ENCODE measurements around the gene BAG5. TPM values are rescaled to one million over a fixed set of nuclear protein-coding genes. Genes with fewer than 3 reads are reported as not detected.

BAG5 gene
- total and polyA plus RNA-seq, 7 donors: 13.2 to 27.1 (median 18.6) TPM

- Histone ChIP-seq H3K9me3 (no peaks in the 10 kb centered on the region), H3K36me3 (peaks cover 0 to 12% (median 2%) of the 10 kb centered on the region in 4 donors), H3K27ac (no peak overlapping the region), H3K27me3 (no peaks in the 10 kb centered on the region), H3K4me1 (peaks cover 0 to 17% (median 13%) of the 10 kb centered on the region in 4 donors), H3K4me3 (no peak overlapping the region)
- no peak for DNase-seq
- TF ChIP-seq CTCF (IDR thresholded peaks at IDR 0.05) (no peak), POLR2AphosphoS5 (IDR thresholded peaks at IDR 0.05) (no peak)
- intact Hi-C loops (cut with DNase I): no loop called here
- 86 to 89% methylated on average over 8 of the region's 8 CpGs for WGBS, 2 donors
These were observed 6.5 kb upstream of the BAG5 start for GRCh38 chr14:103568952-103569351.

- no peak for DNase-seq
- Histone ChIP-seq H3K4me1 (peaks cover 0 to 50% (median 45%) of the 10 kb centered on the region in 4 donors), H3K27ac (peak overlapping the region; percentile 91 to 98 (median 96)), H3K4me3 (peak overlapping the region; percentile 68 to 95 (median 92)), H3K27me3 (no peaks in the 10 kb centered on the region), H3K36me3 (peaks cover 0 to 18% (median 4%) of the 10 kb centered on the region in 4 donors), H3K9me3 (no peaks in the 10 kb centered on the region)
- TF ChIP-seq POLR2A (IDR thresholded peaks at IDR 0.05) (no peak), EP300 (IDR thresholded peaks at IDR 0.05) (no peak), POLR2AphosphoS5 (IDR thresholded peaks at IDR 0.05) (no peak), CTCF (IDR thresholded peaks at IDR 0.05) (no peak)
- intact Hi-C loops (cut with DNase I): no loop called here
- 38 to 64% methylated on average over 21 of the region's 21 CpGs for whole genome bisulfite sequencing, 2 donors
These were observed 1.5 kb upstream of the BAG5 start for GRCh38 chr14:103563844-103564505.

DNA sequence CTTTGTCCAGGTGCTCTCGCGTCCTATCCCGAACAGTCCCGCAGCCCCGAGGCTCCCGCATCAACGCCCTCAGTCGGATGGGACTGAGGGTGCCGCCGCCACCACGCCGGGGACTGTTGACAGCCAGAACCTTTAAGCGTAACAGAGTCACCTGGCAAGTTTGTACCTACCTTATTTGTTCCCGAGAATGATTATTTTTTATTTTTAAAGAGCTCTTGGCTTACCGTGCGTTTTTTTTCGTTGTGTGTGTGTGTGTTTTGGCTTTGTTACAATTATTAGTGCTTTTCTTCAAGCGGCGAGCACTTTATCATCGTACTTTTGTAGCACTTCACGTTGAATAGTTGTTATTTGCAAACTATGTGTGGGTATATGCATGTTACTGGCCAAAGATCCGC lies 766 bp upstream of the BAG5 start:
- peak overlapping the region; percentile 68 to 95 (median 92) for H3K4me3 ChIP-seq
- DNase-seq: no peak
- H3K36me3 ChIP-seq: peaks cover 0 to 24% (median 4%) of the 10 kb centered on the region in 4 donors
- H3K9me3 ChIP-seq: no peaks in the 10 kb centered on the region
- intact Hi-C loops (cut with DNase I): no loop called here
- TF ChIP-seq EP300 (IDR thresholded peaks at IDR 0.05) (no peak), POLR2AphosphoS5 (IDR thresholded peaks at IDR 0.05) (no peak), CTCF (IDR thresholded peaks at IDR 0.05) (no peak), POLR2A (IDR thresholded peaks at IDR 0.05) (no peak)
- WGBS, 2 donors: 0 to 1% methylated on average over 22 of the region's 22 CpGs
- H3K4me1 ChIP-seq: peaks cover 0 to 56% (median 53%) of the 10 kb centered on the region in 4 donors
- H3K27ac ChIP-seq: peak overlapping the region; percentile 91 to 98 (median 96)
- H3K27me3 ChIP-seq: no peaks in the 10 kb centered on the region

GRCh38 chr14:103562179-103562428 lies 353 bp downstream of the BAG5 start:
- Histone ChIP-seq H3K36me3 (peaks cover 0 to 26% (median 4%) of the 10 kb centered on the region in 4 donors), H3K27ac (peak overlapping the region; percentile 91 to 98 (median 96)), H3K4me3 (peak overlapping the region; percentile 68 to 95 (median 92)), H3K4me1 (peaks cover 0 to 67% (median 64%) of the 10 kb centered on the region in 4 donors), H3K9me3 (no peaks in the 10 kb centered on the region), H3K27me3 (no peaks in the 10 kb centered on the region)
- TF ChIP-seq POLR2A (IDR thresholded peaks at IDR 0.05) (no peak), CTCF (IDR thresholded peaks at IDR 0.05) (no peak), POLR2AphosphoS5 (IDR thresholded peaks at IDR 0.05) (no peak), EP300 (IDR thresholded peaks at IDR 0.05) (no peak)
- DNase-seq: peak; percentile 72
- intact Hi-C loops (cut with DNase I): no loop called here
- WGBS, 2 donors: 1% methylated on average over 25 of the region's 25 CpGs

Data from sigmoid colon (tissue), 7 donors.